Suprapubic skin (tissue), 3 donors: Measurements from ENCODE around the gene PSMG4.

Experiments
- POLR2A ChIP-seq, 2 donors: fragments of 450-650 bp; IDR thresholded peaks; one replicate each; pipeline ENCODE4 v1.6.1; 2017; ENCODE audit warnings: antibody characterized with exemption in 2 of 2, mild to moderate bottlenecking in 2 of 2, moderate library complexity in 2 of 2
- TF ChIP-seq, protein P1 (sequence below), 2 donors: fragments of 200-600 bp in 1 of 2; fragments of 450-650 bp in 1 of 2; sonication (generic) in 1 of 2; IDR thresholded peaks; one replicate each; pipeline ENCODE4 v1.5.1; 2016 to 2019; ENCODE audit warnings: antibody characterized with exemption in 2 of 2, mild to moderate bottlenecking in 1 of 2, moderate library complexity in 1 of 2

DNA sequence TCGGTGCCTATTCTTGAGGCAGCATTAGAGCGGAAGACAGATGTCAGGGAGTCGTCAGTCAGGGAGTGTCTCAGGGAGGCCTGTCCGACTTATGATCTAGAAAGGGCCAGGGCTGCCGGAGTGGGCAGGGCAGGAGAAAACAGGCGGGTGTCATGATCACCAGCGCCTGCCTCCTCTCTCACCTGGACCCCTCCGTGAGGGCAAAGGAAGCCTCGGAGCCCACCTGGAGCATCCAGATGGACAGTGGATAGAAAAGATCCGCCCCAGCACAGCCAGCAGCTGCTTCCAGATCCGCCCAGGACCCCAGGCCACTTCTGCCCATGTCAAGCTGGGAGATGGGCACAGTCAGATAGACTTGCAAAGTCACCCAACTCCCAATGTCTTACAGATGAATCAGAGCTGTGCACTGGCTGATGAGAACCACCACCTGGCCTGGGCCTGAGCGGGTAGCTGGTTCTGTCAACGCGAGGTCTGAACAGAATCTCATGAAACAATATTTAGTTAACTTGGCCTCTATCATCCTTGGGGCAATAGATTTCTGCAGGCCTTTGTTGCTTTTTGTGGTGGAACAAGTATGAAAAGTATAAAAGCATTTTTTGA, 22.2 kb downstream of the PSMG4 start:
- TF ChIP-seq, protein P1, sequence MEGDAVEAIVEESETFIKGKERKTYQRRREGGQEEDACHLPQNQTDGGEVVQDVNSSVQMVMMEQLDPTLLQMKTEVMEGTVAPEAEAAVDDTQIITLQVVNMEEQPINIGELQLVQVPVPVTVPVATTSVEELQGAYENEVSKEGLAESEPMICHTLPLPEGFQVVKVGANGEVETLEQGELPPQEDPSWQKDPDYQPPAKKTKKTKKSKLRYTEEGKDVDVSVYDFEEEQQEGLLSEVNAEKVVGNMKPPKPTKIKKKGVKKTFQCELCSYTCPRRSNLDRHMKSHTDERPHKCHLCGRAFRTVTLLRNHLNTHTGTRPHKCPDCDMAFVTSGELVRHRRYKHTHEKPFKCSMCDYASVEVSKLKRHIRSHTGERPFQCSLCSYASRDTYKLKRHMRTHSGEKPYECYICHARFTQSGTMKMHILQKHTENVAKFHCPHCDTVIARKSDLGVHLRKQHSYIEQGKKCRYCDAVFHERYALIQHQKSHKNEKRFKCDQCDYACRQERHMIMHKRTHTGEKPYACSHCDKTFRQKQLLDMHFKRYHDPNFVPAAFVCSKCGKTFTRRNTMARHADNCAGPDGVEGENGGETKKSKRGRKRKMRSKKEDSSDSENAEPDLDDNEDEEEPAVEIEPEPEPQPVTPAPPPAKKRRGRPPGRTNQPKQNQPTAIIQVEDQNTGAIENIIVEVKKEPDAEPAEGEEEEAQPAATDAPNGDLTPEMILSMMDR (IDR thresholded peaks at IDR 0.05): no peak
- TF ChIP-seq POLR2A (IDR thresholded peaks at IDR 0.05): no peak
